GM18508 (cell line): ENCODE data around the gene SEMA3F.

ENCODE experiments used
- ATAC-seq: cut with Tn5 transposase; IDR thresholded peaks from one replicate; pipeline ENCODE4 v1.9.1; 2021; ENCODE audit warnings: moderate number of reproducible peaks; ENCODE audit not compliant: insufficient read depth, unreplicated experiment

SEMA3F gene

DNA sequence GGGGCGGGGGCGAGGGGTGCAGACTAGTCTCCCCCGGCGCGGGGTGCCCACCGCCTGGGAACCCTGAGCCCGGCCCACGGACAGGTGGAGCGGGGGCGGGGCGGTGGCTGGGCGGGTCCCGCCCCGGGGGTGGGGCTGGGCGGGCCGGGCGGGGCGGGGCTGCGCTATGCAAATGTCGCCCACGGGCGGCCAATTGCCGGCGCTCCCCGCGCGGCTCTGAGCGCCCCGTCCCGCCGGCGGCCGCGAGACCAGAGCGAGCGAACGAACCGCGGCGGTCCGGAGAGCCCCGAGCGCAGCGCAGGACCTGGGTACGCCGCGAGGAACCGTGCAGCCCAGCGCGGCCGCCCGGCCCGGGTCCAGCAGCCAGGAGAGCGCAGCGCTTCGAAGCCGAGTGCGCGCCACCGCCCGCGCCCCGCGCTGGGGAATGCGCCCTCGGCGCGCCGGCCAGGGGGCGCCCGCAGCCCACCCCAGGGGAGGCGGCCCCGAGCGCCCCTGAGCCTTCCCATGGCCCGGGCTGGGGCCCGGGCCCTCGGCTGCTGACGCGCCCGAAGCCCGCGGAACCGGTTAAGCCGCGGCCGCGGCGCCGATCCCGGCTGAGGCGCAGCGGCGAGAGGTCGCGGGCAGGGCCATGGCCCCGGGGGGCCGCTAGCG lies at the start of gene SEMA3F:
SEMA3F (plus strand) TSS at position 485 of the 651 bp plus-strand sequence. CDS start 4,299 bp downstream, outside the sequence.
- ATAC-seq = no peak

- ATAC-seq = no peak
Measured at GRCh38 chr3:50111757-50112156, 43.4 kb upstream of the SEMA3F start.

DNA sequence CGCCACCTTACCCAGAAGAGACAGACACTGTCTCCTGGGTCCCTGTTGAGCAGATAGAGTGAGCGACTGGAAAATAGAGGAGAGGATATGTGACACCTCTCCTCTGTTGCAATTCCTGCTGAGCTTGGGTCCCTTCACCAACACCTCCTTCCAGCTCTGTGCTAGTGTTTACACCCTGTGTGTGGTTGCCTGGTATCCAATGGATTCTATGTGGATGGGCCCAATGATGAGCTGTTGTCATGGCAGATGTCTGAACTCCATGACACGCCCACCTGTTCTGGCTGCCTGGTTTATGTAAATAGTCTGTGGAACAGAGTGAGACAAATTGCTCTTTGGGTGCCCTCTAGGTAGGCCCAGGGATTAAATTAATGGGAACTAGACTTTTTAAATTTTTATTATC lies 42.7 kb upstream of the SEMA3F start:
- no peak for ATAC-seq

DNA sequence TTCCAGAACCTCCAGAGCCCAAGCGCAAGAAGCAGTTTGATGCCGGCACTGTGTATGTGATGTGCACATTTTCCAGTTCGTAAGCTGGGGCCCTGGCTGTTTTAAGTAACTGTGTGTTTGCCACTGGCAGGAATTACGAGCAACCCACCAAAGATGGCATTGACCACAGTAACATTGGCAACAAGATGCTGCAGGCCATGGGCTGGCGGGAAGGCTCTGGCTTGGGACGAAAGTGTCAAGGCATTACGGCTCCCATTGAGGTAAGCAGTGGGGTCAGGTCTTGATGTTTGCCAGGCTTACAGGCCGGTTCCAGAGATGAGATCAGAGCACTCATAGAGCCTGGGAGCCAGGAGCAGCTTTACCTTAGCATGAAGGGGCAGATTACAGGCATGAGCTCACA lies 38.0 kb upstream of the SEMA3F start:
- no peak for ATAC-seq

GRCh38 chr3:50118237-50118636 lies 36.9 kb upstream of the SEMA3F start:
- no peak for ATAC-seq

DNA sequence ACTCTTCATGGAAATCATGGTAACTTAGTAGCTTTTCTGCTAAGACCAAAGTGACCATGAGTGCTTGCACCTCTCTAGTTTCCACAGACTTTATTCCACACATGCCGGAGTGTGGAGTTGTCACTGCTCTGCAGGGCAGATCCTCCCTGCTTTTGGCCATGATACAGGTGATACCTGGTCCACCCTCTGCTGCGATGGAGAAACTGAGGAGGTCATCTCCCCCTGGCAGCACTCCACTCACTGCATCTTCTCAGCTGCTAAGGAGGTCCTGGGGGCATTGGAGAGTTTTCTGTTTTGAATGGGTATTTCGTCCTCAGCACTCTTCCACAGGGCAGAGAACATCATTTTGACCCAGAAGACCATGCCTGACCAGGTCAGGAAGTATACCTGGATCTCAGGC lies 35.3 kb upstream of the SEMA3F start:
- ATAC-seq = no peak

GRCh38 chr3:50120364-50121071 lies 34.6 kb upstream of the SEMA3F start:
- ATAC-seq = no peak

DNA sequence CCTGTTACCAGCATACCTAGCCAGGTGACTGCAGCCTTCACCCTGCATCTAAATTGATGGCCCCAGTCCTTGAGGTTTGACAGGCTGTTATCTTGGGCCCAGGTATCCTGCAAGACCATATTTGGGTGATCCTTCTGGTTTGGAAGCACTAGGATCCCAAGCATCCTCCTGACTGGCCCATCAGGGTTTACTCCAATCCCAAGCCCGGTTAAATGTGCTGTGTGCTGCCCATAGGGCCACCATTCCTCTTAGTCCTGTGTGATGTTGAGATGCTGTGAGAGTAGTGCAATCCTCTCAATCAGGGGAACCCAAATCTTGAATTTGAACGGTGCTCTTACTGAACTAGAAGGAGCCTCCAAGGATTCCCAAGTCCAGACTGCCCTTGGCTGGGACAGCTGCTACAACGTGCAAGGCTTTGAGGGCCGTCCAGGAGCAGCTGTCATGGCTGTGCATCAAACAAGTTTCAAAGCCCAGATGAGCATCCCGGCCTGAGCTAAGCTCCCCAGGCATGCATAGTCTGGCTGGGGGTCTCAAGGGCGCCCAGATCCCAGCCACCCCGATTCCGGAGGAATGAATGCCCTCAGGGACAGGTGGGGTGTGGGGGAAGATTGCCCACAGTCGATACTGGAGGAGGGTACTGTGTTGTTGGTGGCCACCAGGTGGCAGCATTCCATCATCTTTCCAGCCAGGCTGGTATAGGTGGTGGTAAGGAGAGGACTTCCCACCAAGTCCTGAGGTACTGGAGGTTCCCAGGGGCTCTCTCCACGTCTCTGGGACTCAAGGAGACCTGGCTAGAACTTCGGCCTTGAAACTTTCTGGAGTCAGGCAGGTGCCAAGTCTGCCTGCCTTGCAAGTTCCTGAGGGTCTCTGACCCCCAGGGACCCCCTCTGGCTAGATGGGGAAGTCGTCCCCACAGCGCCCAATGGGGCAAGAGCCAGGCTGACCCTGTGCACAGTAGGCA lies 33.8 kb upstream of the SEMA3F start:
- no peak for ATAC-seq

DNA sequence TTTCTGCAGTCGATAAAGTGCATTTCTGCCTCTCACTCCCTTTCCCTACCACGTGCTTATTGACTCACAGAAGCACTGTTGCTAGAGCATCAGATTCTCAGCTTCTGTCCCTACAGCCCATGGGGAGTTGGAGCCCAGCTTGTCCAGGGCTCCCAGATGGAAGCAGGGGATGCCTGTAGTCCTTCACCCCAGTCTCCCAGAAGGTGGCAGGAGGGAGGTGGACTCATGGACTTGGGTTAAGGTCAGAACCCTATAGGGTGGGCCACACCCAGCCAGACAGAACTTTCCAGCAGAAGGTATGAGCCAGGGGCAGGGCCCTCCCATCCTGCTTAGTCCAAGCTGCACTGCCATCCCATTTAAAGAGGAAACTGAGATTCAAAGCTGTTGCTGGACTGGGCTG lies 33.1 kb upstream of the SEMA3F start:
- no peak for ATAC-seq

GRCh38 chr3:50122661-50123391 lies 32.3 kb upstream of the SEMA3F start:
- ATAC-seq = no peak

- no peak for ATAC-seq
Measured at GRCh38 chr3:50123394-50124051, 31.6 kb upstream of the SEMA3F start.

DNA sequence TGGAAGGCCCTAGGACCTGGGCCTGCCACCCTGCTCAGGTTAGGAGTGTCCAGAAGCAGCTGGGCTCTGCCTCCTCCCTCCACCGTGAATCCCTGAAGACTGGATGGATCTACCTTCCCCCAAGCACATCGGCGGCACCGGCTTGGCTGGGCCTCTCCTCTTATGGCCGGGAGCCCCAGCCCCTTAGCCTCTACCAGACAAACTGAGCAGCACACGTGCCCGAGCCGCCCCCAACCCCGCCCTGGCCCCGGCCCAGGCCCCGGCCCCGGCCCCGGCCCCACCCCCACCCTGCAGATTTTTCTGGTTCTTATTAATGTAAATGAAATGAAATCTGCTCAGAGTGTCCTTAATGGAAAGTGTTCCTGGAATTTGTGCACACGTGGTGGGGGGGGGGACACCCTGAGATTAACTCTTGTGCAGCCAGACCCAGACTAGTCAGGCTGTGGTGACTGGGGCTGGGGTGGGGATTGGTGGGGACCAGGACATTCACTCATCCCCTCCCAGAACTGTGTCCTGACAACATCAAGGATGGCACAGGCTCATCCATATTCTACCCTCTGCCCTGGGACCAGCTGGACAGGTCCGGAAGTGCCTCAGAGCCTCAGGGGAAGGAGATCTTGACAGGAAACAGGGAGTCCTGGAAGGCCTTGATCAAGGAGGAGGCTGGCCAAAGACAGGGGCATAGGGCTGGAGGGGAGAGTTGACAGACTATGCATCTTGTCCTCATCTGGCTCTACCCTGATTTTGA lies 30.9 kb upstream of the SEMA3F start:
- ATAC-seq = no peak

DNA sequence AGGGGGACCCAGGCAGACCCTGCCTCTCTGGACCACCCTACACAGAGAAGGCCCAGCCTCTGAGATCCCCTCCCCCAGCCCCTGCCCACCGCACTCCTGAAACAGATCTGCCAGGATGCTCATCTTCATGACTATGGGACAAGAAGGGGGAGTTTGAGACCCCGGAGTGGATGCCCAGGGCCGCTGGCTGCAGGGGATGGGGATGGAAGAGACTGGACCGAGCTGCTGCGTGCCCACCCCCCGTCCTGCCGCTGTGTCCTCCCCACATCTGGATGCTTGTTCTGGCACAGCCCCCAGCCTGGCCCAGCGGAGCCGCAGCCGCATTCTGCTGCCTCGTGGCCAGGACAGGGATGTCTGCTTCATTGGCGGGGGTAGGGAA lies 30.3 kb upstream of the SEMA3F start:
- ATAC-seq = no peak

- no peak for ATAC-seq
Measured at GRCh38 chr3:50125541-50126286, 29.4 kb upstream of the SEMA3F start.

GRCh38 chr3:50126287-50127211 lies 28.6 kb upstream of the SEMA3F start:
- no peak for ATAC-seq

DNA sequence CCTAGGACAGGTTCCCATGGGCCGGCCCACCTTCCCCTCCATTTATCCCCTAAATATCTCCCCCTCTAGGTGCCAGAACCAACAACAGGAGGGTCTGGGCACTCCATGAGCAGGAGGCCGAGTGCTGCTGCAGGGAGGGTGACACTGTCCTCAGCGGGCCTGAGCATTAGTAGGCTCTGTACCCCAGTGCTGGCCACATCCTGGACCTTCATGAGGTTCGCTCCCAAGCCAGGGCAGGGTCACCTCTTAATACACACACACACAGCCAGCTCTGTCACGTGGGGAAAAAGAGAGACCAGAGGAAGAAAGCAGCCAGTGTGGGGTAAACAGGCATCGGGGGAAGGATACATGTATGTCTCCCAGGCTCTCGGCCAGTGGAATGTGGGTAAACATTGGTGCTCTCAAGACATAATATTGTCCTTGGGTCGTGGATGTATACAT lies 27.9 kb upstream of the SEMA3F start:
- no peak for ATAC-seq

- ATAC-seq = no peak
Measured at GRCh38 chr3:50128001-50128400, 27.1 kb upstream of the SEMA3F start.
